Iris pigment epithelial cell (primary cell): Measurements from ENCODE around the gene SLC6A7.
A peak's percentile ranks its signal among the peaks of the same experiment; 100 is the strongest.
"Not testable (repeated sequence)": the region's sequence is repeated elsewhere in the genome, so short reads cannot be mapped to it uniquely, and the experiment has no call there.

Source experiments
- DNase-seq: peaks from one replicate; pipeline ENCODE4 v3.0.0-alpha.2; 2011; ENCODE audit warnings: low read depth

The SLC6A7 gene

GRCh38 chr5:150217873-150218692 is 28.2 kb downstream of the SLC6A7 start:
- DNase-seq: peak; percentile 78

- DNase-seq: no peak
These were observed 28.8 kb downstream of the SLC6A7 start for GRCh38 chr5:150218693-150219035.

GRCh38 chr5:150219142-150219541 is 29.3 kb downstream of the SLC6A7 start:
- DNase-seq: peak; percentile 24

- DNase-seq: no peak
These were observed 30.0 kb downstream of the SLC6A7 start for GRCh38 chr5:150219861-150220260.

GRCh38 chr5:150221471-150221870 is 31.6 kb downstream of the SLC6A7 start:
- DNase-seq: no peak

GRCh38 chr5:150222906-150223305 is 33.0 kb downstream of the SLC6A7 start:
- no peak for DNase-seq

- no peak for DNase-seq
These were observed 33.6 kb downstream of the SLC6A7 start for GRCh38 chr5:150223474-150223873.

- no peak for DNase-seq
These were observed 34.7 kb downstream of the SLC6A7 start for GRCh38 chr5:150224483-150225027.

- no peak for DNase-seq
These were observed 37.2 kb downstream of the SLC6A7 start for GRCh38 chr5:150227036-150227435.

GRCh38 chr5:150227606-150228273 is 37.9 kb downstream of the SLC6A7 start:
- DNase-seq: no peak

- no peak for DNase-seq
These were observed 39.7 kb downstream of the SLC6A7 start for GRCh38 chr5:150229571-150229970.

- no peak for DNase-seq
These were observed 41.0 kb downstream of the SLC6A7 start for GRCh38 chr5:150230842-150231241.

GRCh38 chr5:150233706-150234105 is 43.8 kb downstream of the SLC6A7 start:
- DNase-seq: not testable (repeated sequence)

- DNase-seq: no peak
These were observed 45.0 kb downstream of the SLC6A7 start for GRCh38 chr5:150234576-150235499.

- no peak for DNase-seq
These were observed 45.6 kb downstream of the SLC6A7 start for GRCh38 chr5:150235500-150235854.

- no peak for DNase-seq
These were observed 46.5 kb downstream of the SLC6A7 start for GRCh38 chr5:150236313-150236712.

GRCh38 chr5:150236981-150237754 is 47.3 kb downstream of the SLC6A7 start:
- DNase-seq: no peak

- DNase-seq: no peak
These were observed 48.8 kb downstream of the SLC6A7 start for GRCh38 chr5:150238646-150239045.

- DNase-seq: no peak
These were observed 49.4 kb downstream of the SLC6A7 start for GRCh38 chr5:150239099-150239793.

GRCh38 chr5:150239794-150240122 is 49.9 kb downstream of the SLC6A7 start:
- DNase-seq: no peak
